SK-N-SH treated with all-trans-retinoic acid at 6 μM for 48 hours (cell line): Measurements from ENCODE around the gene KLHL29.

Source experiments
- ATAC-seq: fragments of 200-7000 bp; cut with Tn5 transposase; 3 replicates; pipeline ENCODE4 v1.9.1; 2020; ENCODE audit warnings: mild to moderate bottlenecking, moderate library complexity
- BACH2 ChIP-seq: fragments of 250-450 bp; sonication (Bioruptor Pico); IDR thresholded peaks from 2 replicates; pipeline ENCODE4 v1.9.0; 2021; ENCODE audit warnings: mild to moderate bottlenecking, borderline replicate concordance
- CSRNP3 ChIP-seq: fragments of 250-450 bp; sonication (Bioruptor Pico); IDR thresholded peaks from 2 replicates; pipeline ENCODE4 v1.5.1; 2021; ENCODE audit warnings: mild to moderate bottlenecking, moderate library complexity
- ESRRG ChIP-seq: fragments of 250-450 bp; sonication (Bioruptor Pico); IDR thresholded peaks from 2 replicates; pipeline ENCODE4 v1.6.1; 2021; ENCODE audit warnings: mild to moderate bottlenecking
- ISL1 ChIP-seq: fragments of 250-450 bp; sonication (Bioruptor Pico); IDR thresholded peaks from 2 replicates; pipeline ENCODE4 v2.1.2; 2022; ENCODE audit warnings: mild to moderate bottlenecking, moderate library complexity
- POU6F1 ChIP-seq: fragments of 250-450 bp; sonication (Bioruptor Pico); IDR thresholded peaks from 2 replicates; pipeline ENCODE4 v1.8.0; 2021; ENCODE audit warnings: low read depth, mild to moderate bottlenecking, moderate library complexity, borderline replicate concordance
- PPARA ChIP-seq: fragments of 250-450 bp; sonication (Bioruptor Pico); IDR thresholded peaks from 2 replicates; pipeline ENCODE4 v1.5.0; 2020; ENCODE audit warnings: mild to moderate bottlenecking, borderline replicate concordance
- SNAI2 ChIP-seq: fragments of 250-450 bp; sonication (Bioruptor Pico); IDR thresholded peaks from 2 replicates; pipeline ENCODE4 v1.5.0; 2020; ENCODE audit warnings: mild to moderate bottlenecking, moderate library complexity
- TSHZ2 ChIP-seq: fragments of 250-450 bp; sonication (Bioruptor Pico); IDR thresholded peaks from 2 replicates; pipeline ENCODE4 v1.5.0; 2020; ENCODE audit warnings: mild to moderate bottlenecking, moderate library complexity
- ZFP3 ChIP-seq: fragments of 250-450 bp; sonication (Bioruptor Pico); IDR thresholded peaks from 2 replicates; pipeline ENCODE4 v1.5.0; 2020; ENCODE audit warnings: mild to moderate bottlenecking, moderate library complexity
- ZFP30 ChIP-seq: fragments of 450-650 bp; formaldehyde crosslinking; IDR thresholded peaks from 2 replicates; pipeline ENCODE4 v1.5.0; 2022; ENCODE audit warnings: mild to moderate bottlenecking, moderate library complexity
- ZNF8 ChIP-seq: fragments of 450-650 bp; formaldehyde crosslinking; IDR thresholded peaks from 2 replicates; pipeline ENCODE4 v1.5.0; 2020; ENCODE audit warnings: mild to moderate bottlenecking, moderate library complexity
- TF ChIP-seq, protein P1 (sequence below): fragments of 250-450 bp; sonication (Bioruptor Pico); IDR thresholded peaks from 2 replicates; pipeline ENCODE4 v1.5.1; 2020; ENCODE audit warnings: low read depth, mild to moderate bottlenecking, moderate library complexity
- TF ChIP-seq, protein P2 (sequence below): fragments of 250-450 bp; sonication (Bioruptor Pico); IDR thresholded peaks from 2 replicates; pipeline ENCODE4 v1.8.0; 2020; ENCODE audit warnings: mild to moderate bottlenecking, moderate library complexity, borderline replicate concordance

KLHL29 gene

DNA sequence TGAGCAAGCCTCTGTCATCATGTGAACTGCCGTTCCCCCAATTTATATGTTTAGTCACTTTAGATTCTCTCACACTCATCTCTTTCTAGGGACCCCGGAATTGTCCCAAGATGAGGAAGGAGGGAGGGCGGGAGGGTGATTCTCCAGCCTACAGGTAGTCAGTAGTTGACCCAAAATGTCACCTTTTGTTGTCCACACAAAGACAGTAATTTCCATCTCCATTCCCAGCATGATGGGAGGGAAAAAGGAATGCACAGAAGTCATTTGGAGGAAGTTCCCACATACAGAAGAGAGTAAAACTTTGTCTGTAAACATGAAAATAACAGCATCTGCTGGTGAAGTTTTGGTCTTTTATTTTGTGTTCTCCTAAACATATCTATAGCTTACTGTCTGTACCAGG lies 222.9 kb downstream of the KLHL29 start:
- TF ChIP-seq ZFP3 (CRISPR knock-in tag) (no peak), BACH2 (no peak), POU6F1 (CRISPR knock-in tag) (no peak), PPARA (CRISPR knock-in tag) (no peak)
- TF ChIP-seq, protein P1, sequence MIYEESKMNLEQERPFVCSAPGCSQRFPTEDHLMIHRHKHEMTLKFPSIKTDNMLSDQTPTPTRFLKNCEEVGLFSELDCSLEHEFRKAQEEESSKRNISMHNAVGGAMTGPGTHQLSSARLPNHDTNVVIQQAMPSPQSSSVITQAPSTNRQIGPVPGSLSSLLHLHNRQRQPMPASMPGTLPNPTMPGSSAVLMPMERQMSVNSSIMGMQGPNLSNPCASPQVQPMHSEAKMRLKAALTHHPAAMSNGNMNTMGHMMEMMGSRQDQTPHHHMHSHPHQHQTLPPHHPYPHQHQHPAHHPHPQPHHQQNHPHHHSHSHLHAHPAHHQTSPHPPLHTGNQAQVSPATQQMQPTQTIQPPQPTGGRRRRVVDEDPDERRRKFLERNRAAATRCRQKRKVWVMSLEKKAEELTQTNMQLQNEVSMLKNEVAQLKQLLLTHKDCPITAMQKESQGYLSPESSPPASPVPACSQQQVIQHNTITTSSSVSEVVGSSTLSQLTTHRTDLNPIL (CRISPR knock-in tag) = no peak
- ATAC-seq = no peak

DNA sequence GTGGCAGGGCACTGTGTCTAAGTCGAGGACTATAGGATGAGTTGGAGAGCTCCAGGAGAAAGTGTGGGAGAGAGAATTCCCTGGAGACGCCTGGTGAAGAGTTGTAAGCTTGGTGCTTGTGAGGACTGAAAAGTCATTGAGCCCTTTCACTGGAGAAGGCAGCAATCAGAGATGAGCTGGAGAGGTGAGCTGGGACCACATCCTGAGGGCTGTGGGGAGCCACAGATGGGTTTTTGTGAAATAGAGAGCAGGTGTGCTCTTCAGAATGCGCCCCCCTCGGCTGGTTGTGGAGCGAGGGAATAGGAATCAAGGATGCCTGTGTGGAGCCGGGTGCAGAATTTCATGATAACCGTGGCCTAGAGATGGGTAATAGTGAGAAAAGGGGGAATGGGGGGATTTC lies 224.3 kb downstream of the KLHL29 start:
- no peak for TF ChIP-seq ESRRG (CRISPR knock-in tag)
- no peak for TF ChIP-seq ZFP30 (CRISPR knock-in tag)
- TF ChIP-seq, protein P1 (CRISPR knock-in tag) = no peak
- no peak for TF ChIP-seq POU6F1 (CRISPR knock-in tag)
- no peak for TF ChIP-seq SNAI2 (CRISPR knock-in tag)
- no peak for TF ChIP-seq PPARA (CRISPR knock-in tag)
- TF ChIP-seq CSRNP3 (CRISPR knock-in tag) = no peak
- no peak for TF ChIP-seq ISL1
- TF ChIP-seq TSHZ2 (CRISPR knock-in tag) = no peak
- ATAC-seq = no peak; the same call in 2 of the 3 replicates

- no peak for TF ChIP-seq ZNF8 (CRISPR knock-in tag)
- no peak for TF ChIP-seq ESRRG (CRISPR knock-in tag)
- no peak for TF ChIP-seq SNAI2 (CRISPR knock-in tag)
- TF ChIP-seq, protein P2, sequence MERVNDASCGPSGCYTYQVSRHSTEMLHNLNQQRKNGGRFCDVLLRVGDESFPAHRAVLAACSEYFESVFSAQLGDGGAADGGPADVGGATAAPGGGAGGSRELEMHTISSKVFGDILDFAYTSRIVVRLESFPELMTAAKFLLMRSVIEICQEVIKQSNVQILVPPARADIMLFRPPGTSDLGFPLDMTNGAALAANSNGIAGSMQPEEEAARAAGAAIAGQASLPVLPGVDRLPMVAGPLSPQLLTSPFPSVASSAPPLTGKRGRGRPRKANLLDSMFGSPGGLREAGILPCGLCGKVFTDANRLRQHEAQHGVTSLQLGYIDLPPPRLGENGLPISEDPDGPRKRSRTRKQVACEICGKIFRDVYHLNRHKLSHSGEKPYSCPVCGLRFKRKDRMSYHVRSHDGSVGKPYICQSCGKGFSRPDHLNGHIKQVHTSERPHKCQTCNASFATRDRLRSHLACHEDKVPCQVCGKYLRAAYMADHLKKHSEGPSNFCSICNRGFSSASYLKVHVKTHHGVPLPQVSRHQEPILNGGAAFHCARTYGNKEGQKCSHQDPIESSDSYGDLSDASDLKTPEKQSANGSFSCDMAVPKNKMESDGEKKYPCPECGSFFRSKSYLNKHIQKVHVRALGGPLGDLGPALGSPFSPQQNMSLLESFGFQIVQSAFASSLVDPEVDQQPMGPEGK (CRISPR knock-in tag) = no peak
- no peak for TF ChIP-seq TSHZ2 (CRISPR knock-in tag)
- ATAC-seq = no peak
Observed at GRCh38 chr2:23611839-23612238, 226.9 kb downstream of the KLHL29 start.
